ENCODE measurements around the gene SKI. TPM values are rescaled to one million over a fixed set of nuclear protein-coding genes. Genes with fewer than 3 reads are reported as not detected.

The SKI gene
- total RNA-seq, 1 donor, result 47.5 TPM

GRCh38 chr1:2344121-2344681 lies 116.1 kb downstream of the SKI start:
- Histone ChIP-seq H3K9me3 (ENCODE audit: low read depth, low read length) (no peaks in the 10 kb centered on the region), H3K4me1 (ENCODE audit: insufficient read depth, low read length) (no peaks in the 10 kb centered on the region), H3K4me3 (ENCODE audit: low read length) (no peak overlapping the region), H3K27me3 (ENCODE audit: insufficient read depth, low read length) (no peaks in the 10 kb centered on the region)

DNA sequence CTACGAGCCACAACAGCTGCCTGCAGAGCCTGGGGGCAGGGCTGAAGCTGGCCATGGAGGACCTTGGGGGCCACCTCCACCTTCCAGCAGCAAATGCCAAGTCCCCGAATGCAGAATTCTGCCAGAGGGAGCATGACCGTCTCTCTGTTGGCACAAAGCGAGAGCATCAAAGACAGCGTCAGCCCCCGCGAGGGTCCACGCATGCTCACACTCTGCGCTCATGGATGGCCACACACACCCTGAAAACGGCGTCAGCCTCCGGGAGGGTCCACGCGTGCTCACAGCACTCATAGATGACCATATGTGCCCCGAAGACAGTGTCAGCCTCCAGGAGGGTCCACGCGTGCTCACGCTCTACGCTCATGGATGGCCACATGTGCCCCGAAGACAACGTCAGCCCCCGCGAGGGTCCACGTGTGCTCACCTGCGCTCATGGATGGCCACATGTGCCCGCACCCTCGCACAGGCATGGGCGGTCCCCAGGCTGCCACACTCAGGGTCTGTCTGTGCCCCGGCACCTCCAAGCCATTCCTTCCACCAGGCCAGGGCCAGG lies 116.7 kb downstream of the SKI start:
- Histone ChIP-seq H3K27me3 (ENCODE audit: insufficient read depth, low read length) (no peaks in the 10 kb centered on the region), H3K4me1 (ENCODE audit: insufficient read depth, low read length) (no peaks in the 10 kb centered on the region), H3K4me3 (ENCODE audit: low read length) (no peak overlapping the region), H3K9me3 (ENCODE audit: low read depth, low read length) (no peaks in the 10 kb centered on the region)

DNA sequence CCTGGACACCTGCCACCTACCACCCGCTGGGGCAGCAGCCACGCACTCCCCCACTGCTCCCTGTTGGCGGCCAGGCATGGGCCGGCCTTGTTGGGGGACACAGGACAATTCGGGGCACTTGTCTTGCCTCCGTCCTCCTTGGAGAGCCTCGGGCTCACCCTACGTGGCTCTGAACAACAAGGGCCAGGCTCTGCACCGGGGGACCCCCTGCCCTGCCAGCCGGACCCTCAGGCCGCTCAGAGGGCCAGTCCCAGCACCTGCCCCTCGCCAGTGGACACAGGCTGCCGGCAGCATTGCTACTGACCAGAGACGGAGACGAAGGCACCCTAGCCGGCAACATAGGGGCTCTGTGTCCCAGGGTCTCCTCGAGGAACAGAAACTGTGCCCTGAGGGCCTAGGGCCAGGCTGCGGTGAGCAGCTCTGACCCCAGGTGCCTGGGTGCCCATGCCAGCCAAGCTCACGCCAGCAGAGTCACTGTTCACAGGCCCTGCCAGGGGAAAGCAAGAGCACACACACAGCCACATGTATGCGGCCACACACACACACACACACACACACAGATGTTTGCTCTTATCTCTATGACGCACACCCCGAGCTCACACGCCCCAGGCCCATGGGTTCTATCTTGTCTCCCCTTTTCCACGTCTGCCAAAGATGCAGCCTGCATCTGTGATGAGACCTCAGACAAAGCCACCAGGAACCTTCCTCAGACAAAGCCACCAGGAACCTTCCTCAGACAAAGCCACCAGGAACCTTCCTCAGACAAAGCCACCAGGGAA lies 117.4 kb downstream of the SKI start:
- Histone ChIP-seq H3K9me3 (ENCODE audit: low read depth, low read length) (no peaks in the 10 kb centered on the region), H3K4me3 (ENCODE audit: low read length) (no peak overlapping the region)

GRCh38 chr1:2346691-2347408 lies 118.7 kb downstream of the SKI start:
- H3K4me3 ChIP-seq (ENCODE audit: low read length), result no peak overlapping the region
- no peaks in the 10 kb centered on the region for H3K27me3 ChIP-seq (ENCODE audit: insufficient read depth, low read length)
- H3K9me3 ChIP-seq (ENCODE audit: low read depth, low read length), result no peaks in the 10 kb centered on the region
- H3K4me1 ChIP-seq (ENCODE audit: insufficient read depth, low read length), result no peaks in the 10 kb centered on the region

More for the DNA sequence above, 117.4 kb downstream of the SKI start:
- Histone ChIP-seq H3K4me1 (ENCODE audit: insufficient read depth, low read length) (no peaks in the 10 kb centered on the region), H3K27me3 (ENCODE audit: insufficient read depth, low read length) (no peaks in the 10 kb centered on the region)

DNA sequence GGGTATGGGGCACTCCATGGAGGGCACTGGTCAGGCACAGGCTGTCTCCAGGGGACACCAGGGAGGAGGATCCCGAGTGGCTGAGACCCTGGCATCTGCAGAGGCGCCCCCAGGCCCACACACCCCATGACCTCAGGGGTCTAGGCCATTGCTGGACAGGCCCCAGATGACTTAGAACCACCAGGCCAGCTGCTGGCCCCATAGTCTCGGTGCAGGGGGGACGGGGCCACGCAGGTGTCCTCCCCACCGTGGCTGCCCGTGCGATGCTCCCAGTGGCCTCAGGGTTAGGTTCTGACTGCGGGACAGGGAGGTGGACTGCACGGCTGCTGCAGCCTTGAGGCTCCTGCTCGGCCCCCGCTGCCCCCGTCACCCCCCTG lies 119.3 kb downstream of the SKI start:
- H3K4me3 ChIP-seq (ENCODE audit: low read length), result no peak overlapping the region
- H3K4me1 ChIP-seq (ENCODE audit: insufficient read depth, low read length), result no peaks in the 10 kb centered on the region
- H3K27me3 ChIP-seq (ENCODE audit: insufficient read depth, low read length), result no peaks in the 10 kb centered on the region
- H3K9me3 ChIP-seq (ENCODE audit: low read depth, low read length), result no peaks in the 10 kb centered on the region

DNA sequence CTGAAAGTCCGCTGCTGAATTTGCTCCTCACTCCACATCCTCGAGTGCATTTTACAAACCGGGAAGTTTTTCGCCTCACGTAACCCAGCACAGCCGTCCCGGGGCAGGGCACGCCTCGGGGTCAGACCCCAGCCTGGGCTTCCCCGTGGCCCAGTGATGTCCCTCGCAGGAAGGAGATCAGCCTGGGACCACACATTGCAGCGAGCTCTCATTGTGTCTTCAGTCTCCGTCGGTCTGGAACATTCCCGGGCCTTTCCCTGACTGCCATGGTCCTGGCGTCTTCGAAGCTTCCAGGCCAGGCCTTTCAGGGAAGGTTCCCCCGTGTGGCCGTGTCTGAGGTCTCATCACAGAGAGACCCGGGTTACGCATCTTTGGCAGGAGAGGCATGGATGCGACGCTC lies 119.8 kb downstream of the SKI start:
- H3K4me3 ChIP-seq (ENCODE audit: low read length), result no peak overlapping the region
- no peaks in the 10 kb centered on the region for H3K4me1 ChIP-seq (ENCODE audit: insufficient read depth, low read length)
- H3K27me3 ChIP-seq (ENCODE audit: insufficient read depth, low read length), result no peaks in the 10 kb centered on the region
- H3K9me3 ChIP-seq (ENCODE audit: low read depth, low read length), result no peaks in the 10 kb centered on the region

GRCh38 chr1:2348346-2349325 lies 120.5 kb downstream of the SKI start:
- H3K4me3 ChIP-seq (ENCODE audit: low read length), result no peak overlapping the region

GRCh38 chr1:2349806-2350205 lies 121.7 kb downstream of the SKI start:
- Histone ChIP-seq H3K4me3 (ENCODE audit: low read length) (no peak overlapping the region), H3K4me1 (ENCODE audit: insufficient read depth, low read length) (no peaks in the 10 kb centered on the region), H3K27me3 (ENCODE audit: insufficient read depth, low read length) (no peaks in the 10 kb centered on the region), H3K9me3 (ENCODE audit: low read depth, low read length) (no peaks in the 10 kb centered on the region)

More at GRCh38 chr1:2348346-2349325, 120.5 kb downstream of the SKI start:
- no peaks in the 10 kb centered on the region for H3K4me1 ChIP-seq (ENCODE audit: insufficient read depth, low read length)
- H3K9me3 ChIP-seq (ENCODE audit: low read depth, low read length), result no peaks in the 10 kb centered on the region
- H3K27me3 ChIP-seq (ENCODE audit: insufficient read depth, low read length), result no peaks in the 10 kb centered on the region

DNA sequence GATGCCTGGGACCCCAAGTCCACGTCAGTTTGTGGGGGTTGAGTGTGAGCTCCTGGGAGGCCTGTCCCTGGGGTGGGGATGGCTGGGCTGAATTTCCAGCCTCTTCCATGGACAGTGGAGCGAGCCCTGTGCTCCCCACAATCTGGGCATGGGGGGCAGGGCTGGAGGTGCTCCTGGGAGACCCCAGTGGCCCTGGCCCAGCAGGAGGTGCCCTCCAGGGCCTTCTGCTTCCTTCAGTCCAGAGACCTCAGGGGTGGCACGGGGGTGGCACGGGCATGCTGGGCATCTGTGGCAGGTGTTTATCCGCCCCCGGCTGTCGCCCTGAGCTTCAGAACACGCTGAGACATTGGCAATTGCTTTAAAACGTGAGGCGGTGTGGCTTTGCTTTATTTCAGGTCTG lies 122.4 kb downstream of the SKI start:
- Histone ChIP-seq H3K9me3 (ENCODE audit: low read depth, low read length) (no peaks in the 10 kb centered on the region), H3K27me3 (ENCODE audit: insufficient read depth, low read length) (no peaks in the 10 kb centered on the region), H3K4me1 (ENCODE audit: insufficient read depth, low read length) (no peaks in the 10 kb centered on the region), H3K4me3 (ENCODE audit: low read length) (no peak overlapping the region)

DNA sequence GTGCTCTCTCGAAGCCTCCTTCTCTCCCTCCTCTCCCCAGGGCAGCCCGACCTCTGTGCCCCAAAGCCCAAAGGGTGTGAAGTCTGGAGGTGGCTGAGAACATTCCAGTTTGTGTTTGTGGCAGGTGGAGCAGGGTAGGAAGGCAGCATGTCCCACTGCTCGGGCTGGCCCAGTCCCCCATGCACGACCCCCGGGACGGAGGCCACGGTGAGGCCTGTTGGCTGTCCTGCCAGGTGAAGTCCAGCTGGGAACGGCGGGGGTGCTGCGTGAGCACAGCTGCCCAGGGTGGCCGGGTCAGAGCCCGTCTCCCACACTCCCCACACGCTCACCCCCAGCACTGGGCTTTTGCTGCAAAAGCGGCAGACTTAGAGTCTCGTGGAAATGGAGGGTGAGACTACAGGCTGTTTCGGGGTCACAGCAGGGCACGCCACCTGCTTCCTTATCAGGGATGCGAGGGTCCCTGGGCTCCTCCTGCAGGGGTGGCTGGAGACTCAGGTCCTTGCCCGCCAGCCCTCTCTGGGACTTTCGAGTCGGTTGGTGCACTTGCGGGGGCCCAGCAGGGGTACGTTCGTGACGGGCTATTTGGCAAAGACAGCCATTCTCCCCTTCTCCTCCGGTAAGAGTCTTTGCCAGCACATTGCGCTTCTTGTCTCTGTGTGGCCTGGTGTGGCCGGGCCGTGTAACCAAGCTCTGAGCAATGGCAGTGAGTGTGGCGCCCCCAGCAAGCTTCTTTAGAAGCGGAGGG lies 123.0 kb downstream of the SKI start:
- H3K27me3 ChIP-seq (ENCODE audit: insufficient read depth, low read length), result no peaks in the 10 kb centered on the region
- H3K4me3 ChIP-seq (ENCODE audit: low read length), result no peak overlapping the region
- no peaks in the 10 kb centered on the region for H3K9me3 ChIP-seq (ENCODE audit: low read depth, low read length)
- no peaks in the 10 kb centered on the region for H3K4me1 ChIP-seq (ENCODE audit: insufficient read depth, low read length)

- Histone ChIP-seq H3K9me3 (ENCODE audit: low read depth, low read length) (no peaks in the 10 kb centered on the region), H3K4me3 (ENCODE audit: low read length) (no peak overlapping the region), H3K27me3 (ENCODE audit: insufficient read depth, low read length) (no peaks in the 10 kb centered on the region), H3K4me1 (ENCODE audit: insufficient read depth, low read length) (no peaks in the 10 kb centered on the region)
Observed at GRCh38 chr1:2351723-2352122, 123.6 kb downstream of the SKI start.

DNA sequence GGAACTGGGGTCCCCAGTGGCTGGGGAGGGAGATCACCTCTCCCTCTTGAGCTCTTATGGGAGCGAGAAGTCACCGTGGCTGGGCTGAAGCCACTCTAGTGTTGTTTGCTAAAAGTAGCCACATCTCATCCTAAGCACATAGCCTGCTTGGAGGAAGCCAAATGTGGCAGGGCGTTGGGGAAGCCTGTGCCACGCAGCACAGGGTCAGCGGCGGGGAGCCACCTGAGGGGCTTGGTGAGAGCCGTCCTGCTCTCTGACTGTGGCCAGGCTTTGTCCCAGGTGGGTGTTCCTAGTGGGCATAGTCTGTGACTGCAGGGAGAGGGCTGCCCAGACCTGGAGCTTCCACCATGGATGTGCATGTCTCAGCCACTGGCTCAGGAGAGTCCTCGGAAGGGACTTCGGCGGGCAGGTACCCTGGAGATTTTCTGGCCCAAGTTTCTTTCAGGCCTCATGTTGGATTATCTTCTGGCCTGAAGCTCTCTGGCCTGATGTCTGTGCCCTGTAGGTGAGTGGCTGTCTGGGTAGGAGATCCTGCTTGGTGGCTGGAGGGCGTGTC lies 124.3 kb downstream of the SKI start:
- Histone ChIP-seq H3K4me3 (ENCODE audit: low read length) (no peak overlapping the region), H3K4me1 (ENCODE audit: insufficient read depth, low read length) (no peaks in the 10 kb centered on the region), H3K9me3 (ENCODE audit: low read depth, low read length) (no peaks in the 10 kb centered on the region), H3K27me3 (ENCODE audit: insufficient read depth, low read length) (no peaks in the 10 kb centered on the region)

- H3K27me3 ChIP-seq (ENCODE audit: insufficient read depth, low read length), result no peaks in the 10 kb centered on the region
- H3K9me3 ChIP-seq (ENCODE audit: low read depth, low read length), result no peaks in the 10 kb centered on the region
- no peaks in the 10 kb centered on the region for H3K4me1 ChIP-seq (ENCODE audit: insufficient read depth, low read length)
- no peak overlapping the region for H3K4me3 ChIP-seq (ENCODE audit: low read length)
Observed at GRCh38 chr1:2352897-2353550, 124.9 kb downstream of the SKI start.

All from mononuclear cell (primary cell).